ENCODE data around the gene ZNHIT1.

The ZNHIT1 gene

GRCh38 chr7:101235522-101235921 lies 17.6 kb downstream of the ZNHIT1 start:
- in situ Hi-C loops (cut with MboI; ENCODE audit: low pct_unique_long_range_greater_than_20kb, low sequenced_read_pairs, unreplicated experiment), result no loop called here
- TF ChIP-seq CTCF (IDR thresholded peaks at IDR 0.05; ENCODE audit: extremely low read depth, insufficient read depth, missing control alignments), result no peak
- no peak for DNase-seq (ENCODE audit: low spot score)

GRCh38 chr7:101236292-101236835 lies 18.4 kb downstream of the ZNHIT1 start:
- no peak for DNase-seq (ENCODE audit: low spot score)
- no peak for TF ChIP-seq CTCF (IDR thresholded peaks at IDR 0.05; ENCODE audit: extremely low read depth, insufficient read depth, missing control alignments)
- in situ Hi-C loops (cut with MboI; ENCODE audit: low pct_unique_long_range_greater_than_20kb, low sequenced_read_pairs, unreplicated experiment), result no loop called here

GRCh38 chr7:101237206-101238067 lies 19.5 kb downstream of the ZNHIT1 start, which contains the start of gene CLDN15:
Gene CLDN15 (minus strand): TSS chr7:101237802. CDS start chr7:101237581, 221 bp downstream.
- DNase-seq (ENCODE audit: low spot score), result no peak
- in situ Hi-C loops (cut with MboI; ENCODE audit: low pct_unique_long_range_greater_than_20kb, low sequenced_read_pairs, unreplicated experiment), result no loop called here
- no peak for TF ChIP-seq CTCF (IDR thresholded peaks at IDR 0.05; ENCODE audit: extremely low read depth, insufficient read depth, missing control alignments)

GRCh38 chr7:101238226-101239182 lies 20.5 kb downstream of the ZNHIT1 start:
- no peak for DNase-seq (ENCODE audit: low spot score)
- no peak for TF ChIP-seq CTCF (IDR thresholded peaks at IDR 0.05; ENCODE audit: extremely low read depth, insufficient read depth, missing control alignments)
- in situ Hi-C loops (cut with MboI; ENCODE audit: low pct_unique_long_range_greater_than_20kb, low sequenced_read_pairs, unreplicated experiment), result no loop called here

GRCh38 chr7:101239191-101239950 lies 21.4 kb downstream of the ZNHIT1 start:
- in situ Hi-C loops (cut with MboI; ENCODE audit: low pct_unique_long_range_greater_than_20kb, low sequenced_read_pairs, unreplicated experiment), result no loop called here
- no peak for TF ChIP-seq CTCF (IDR thresholded peaks at IDR 0.05; ENCODE audit: extremely low read depth, insufficient read depth, missing control alignments)

GRCh38 chr7:101239951-101240220 lies 21.9 kb downstream of the ZNHIT1 start:
- TF ChIP-seq CTCF (IDR thresholded peaks at IDR 0.05; ENCODE audit: extremely low read depth, insufficient read depth, missing control alignments), result no peak
- in situ Hi-C loops (cut with MboI; ENCODE audit: low pct_unique_long_range_greater_than_20kb, low sequenced_read_pairs, unreplicated experiment), result no loop called here

More at GRCh38 chr7:101239191-101239950, 21.4 kb downstream of the ZNHIT1 start:
- no peak for DNase-seq (ENCODE audit: low spot score)

More at GRCh38 chr7:101239951-101240220, 21.9 kb downstream of the ZNHIT1 start:
- no peak for DNase-seq (ENCODE audit: low spot score)
